LNCAP (cell line): ENCODE data around the gene USP22.

Experiments
- CTCF ChIP-seq: fragments of 450-650 bp; IDR thresholded peaks from 2 replicates; pipeline ENCODE4 v1.5.1; 2017; ENCODE audit warnings: mild to moderate bottlenecking

Gene USP22

GRCh38 chr17:21031756-21032396 lies 10.9 kb downstream of the USP22 start:
- no peak for TF ChIP-seq CTCF

GRCh38 chr17:21030375-21030774 lies 12.4 kb downstream of the USP22 start:
- TF ChIP-seq CTCF, result no peak

GRCh38 chr17:21029515-21029914 lies 13.3 kb downstream of the USP22 start:
- TF ChIP-seq CTCF, result no peak

GRCh38 chr17:21029036-21029435 lies 13.8 kb downstream of the USP22 start:
- TF ChIP-seq CTCF, result no peak

- TF ChIP-seq CTCF, result no peak
Measured at GRCh38 chr17:21028192-21028591, 14.6 kb downstream of the USP22 start.

- no peak for TF ChIP-seq CTCF
Measured at GRCh38 chr17:21027031-21027430, 15.8 kb downstream of the USP22 start.

- TF ChIP-seq CTCF, result no peak
Measured at GRCh38 chr17:21025451-21025850, 17.4 kb downstream of the USP22 start.

GRCh38 chr17:21024024-21024423 lies 18.8 kb downstream of the USP22 start:
- TF ChIP-seq CTCF, result no peak
